Aorta (tissue), 5 donors: Measurements from ENCODE around the gene EPB41L5. TPM values are rescaled to one million over a fixed set of nuclear protein-coding genes. Genes with fewer than 3 reads are reported as not detected.
"Not testable (repeated sequence)": the region's sequence is repeated elsewhere in the genome, so short reads cannot be mapped to it uniquely, and the experiment has no call there.

Experiments used
- ATAC-seq: fragments of 200-7000 bp; cut with Tn5 transposase; one replicate; pipeline ENCODE4 v1.9.1; 2022; ENCODE audit warnings: moderate library complexity; ENCODE audit not compliant: low FRiP score
- DNase-seq, 2 donors: peaks; one replicate each; pipeline ENCODE4 v3.0.0-alpha.2; 2020
- H3K27ac ChIP-seq, 2 donors: one replicate each; pipeline ENCODE4 v1.5.1; 2013; ENCODE audit warnings: low read length in 2 of 2, mild to moderate bottlenecking in 2 of 2, moderate library complexity in 2 of 2, control low read depth in 1 of 2, inconsistent platforms in 1 of 2, low read depth in 1 of 2
- H3K27me3 ChIP-seq, 2 donors: one replicate each; pipeline ENCODE4 v1.6.1; 2013; ENCODE audit warnings: control low read depth in 1 of 2, low read length in 1 of 2, mild to moderate bottlenecking in 1 of 2, moderate library complexity in 1 of 2; ENCODE audit not compliant: insufficient read depth in 2 of 2, control insufficient read depth in 1 of 2
- H3K36me3 ChIP-seq, 2 donors: one replicate each; pipeline ENCODE4 v1.6.1; 2013; ENCODE audit warnings: control low read depth in 1 of 2, low read length in 1 of 2, mild to moderate bottlenecking in 1 of 2; ENCODE audit not compliant: insufficient read depth in 2 of 2, control insufficient read depth in 1 of 2
- H3K4me1 ChIP-seq, 2 donors: one replicate each; pipeline ENCODE4 v1.6.1; 2013; ENCODE audit warnings: low read length in 2 of 2, control low read depth in 1 of 2, mild to moderate bottlenecking in 1 of 2, moderate library complexity in 1 of 2; ENCODE audit not compliant: insufficient read depth in 2 of 2, control insufficient read depth in 1 of 2
- H3K4me3 ChIP-seq, 2 donors: one replicate each; pipeline ENCODE4 v1.5.1; 2013; ENCODE audit warnings: low read length in 2 of 2, control low read depth in 1 of 2, mild to moderate bottlenecking in 1 of 2
- H3K9me3 ChIP-seq: one replicate; pipeline ENCODE4 v1.6.1; 2013; ENCODE audit warnings: mild to moderate bottlenecking, low read length; ENCODE audit not compliant: control insufficient read depth
- WGBS, 2 donors: extraction: QIAGEN DNeasy Blood & Tissue Kit; methylation state at CpG; one replicate each; pipeline ENCODE4 v1.1.7; 2013; 5-methylcytosine and 5-hydroxymethylcytosine counted together
- intact Hi-C, 2 donors: fragments of 100-400 bp; cut with DNase I; formaldehyde crosslinking; loops; one replicate each; pipeline versions ENCODE4 v1.14.2 to v1.15.0; 2022
- polyA plus RNA-seq, 2 donors: library from polyadenylated mRNA; stranded (reverse); fragments of 200-250 nt; gene quantifications; one replicate each; pipeline ENCODE4 v1.2.3, GENCODE V29; 2013
- total RNA-seq, 2 donors: library from RNA; stranded (reverse); fragmentation: NEBNext Ultra II Directional; extraction: Animal tissue kit (Norgen Biotek cat#: 25700); gene quantifications; one replicate each; pipeline ENCODE4 v1.2.1, GENCODE V29; 2021
- donor health status: healthy with polysubstance abuse.
- donor health status: Bipolar disorder and iron deficiency.
- donor health status: DM: no; HTN: no; CAD: no.
- donor health status: DM: no; HTN: no; CAD: no.
- donor health status: DM: yes; HTN: yes; CAD: no.

Gene EPB41L5
- total and polyA plus RNA-seq, 4 donors, result 4.3 to 21.8 (median 11.4) TPM

DNA sequence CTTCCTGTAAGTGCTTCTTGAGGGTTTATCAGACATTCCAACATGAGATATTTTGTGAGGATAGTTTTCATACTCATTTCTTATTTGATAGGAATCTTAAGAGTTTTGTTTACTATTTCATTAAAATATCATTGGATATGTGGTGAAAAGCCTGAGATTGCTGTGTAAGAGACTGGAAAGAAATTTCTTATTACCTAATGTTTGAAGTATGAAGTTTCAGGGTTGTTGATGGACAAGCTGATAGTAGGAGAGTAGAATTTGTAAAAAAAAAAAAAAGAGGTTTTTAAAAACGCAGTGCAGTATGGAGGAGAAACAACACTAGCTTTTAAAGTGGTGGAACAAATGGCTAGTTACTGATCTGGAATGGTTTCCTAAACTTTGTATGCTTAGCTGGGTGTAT lies 7.7 kb downstream of the EPB41L5 start:
- no peak for DNase-seq
- H3K27ac ChIP-seq, result no peak overlapping the region
- no peak overlapping the region for H3K4me3 ChIP-seq
- WGBS, 2 donors, result 17 to 31% methylated on average over 1 of the region's 1 CpG
- intact Hi-C loops, result no loop called here
- H3K4me1 ChIP-seq, result no peaks in the 10 kb centered on the region
- ATAC-seq, result no peak
- H3K27me3 ChIP-seq, result no peaks in the 10 kb centered on the region
- H3K9me3 ChIP-seq, result no peaks in the 10 kb centered on the region
- no peaks in the 10 kb centered on the region for H3K36me3 ChIP-seq

DNA sequence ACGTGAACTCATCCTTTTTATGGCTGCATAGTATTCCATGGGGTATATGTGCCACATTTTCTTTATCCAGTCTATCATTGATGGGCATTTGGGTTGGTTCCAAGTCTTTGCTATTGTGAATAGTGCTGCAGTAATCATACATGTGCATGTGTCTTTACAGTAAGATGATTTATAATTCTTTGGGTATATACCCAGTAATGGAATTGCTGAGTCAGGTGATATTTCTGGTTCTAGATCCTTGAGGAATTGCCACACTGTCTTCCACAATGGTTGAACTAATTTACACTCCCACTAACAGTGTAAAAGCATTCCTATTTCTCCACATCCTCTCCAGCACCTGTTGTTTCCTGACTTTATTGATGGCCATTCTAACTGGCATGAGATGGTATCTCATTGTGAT lies 9.6 kb downstream of the EPB41L5 start:
- H3K27ac ChIP-seq, H3K36me3 ChIP-seq, intact Hi-C loops, H3K4me3 ChIP-seq, ATAC-seq, H3K4me1 ChIP-seq, H3K27me3 ChIP-seq, H3K9me3 ChIP-seq, DNase-seq: not testable (repeated sequence)
- WGBS, 2 donors, result 93 to 95% methylated on average over 1 of the region's 1 CpG

DNA sequence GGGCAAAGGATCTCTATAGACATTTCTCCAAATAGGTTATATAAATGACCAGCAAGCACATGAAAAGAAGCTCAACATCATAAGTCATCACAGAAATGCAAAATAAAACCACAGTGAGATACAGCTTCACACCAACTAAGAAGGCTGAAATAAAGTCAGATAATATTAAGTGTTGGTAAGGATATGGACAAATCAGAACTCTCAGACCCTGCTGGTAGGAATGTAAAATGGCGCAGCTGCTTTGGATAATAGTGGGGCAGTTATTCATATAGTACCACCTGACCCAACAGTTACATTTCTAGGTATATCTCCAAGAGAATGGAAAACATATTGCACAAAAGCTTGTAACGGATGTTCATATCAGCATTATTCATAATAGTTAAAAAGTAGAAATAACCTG lies 14.0 kb downstream of the EPB41L5 start:
- 97 to 100% methylated on average over 2 of the region's 2 CpGs for WGBS, 2 donors
- Histone ChIP-seq H3K36me3 (peaks cover 0 to 2% of the 10 kb centered on the region in 2 donors), H3K9me3 (no peaks in the 10 kb centered on the region), H3K27ac (no peak overlapping the region), H3K27me3 (no peaks in the 10 kb centered on the region), H3K4me3 (no peak overlapping the region), H3K4me1 (no peaks in the 10 kb centered on the region)
- DNase-seq (no peak), ATAC-seq (no peak)
- intact Hi-C loops, result no loop called here

GRCh38 chr2:120028795-120029194 lies 15.9 kb downstream of the EPB41L5 start:
- Histone ChIP-seq H3K36me3 (peaks cover 0 to 2% of the 10 kb centered on the region in 2 donors), H3K4me3 (no peak overlapping the region), H3K9me3 (no peaks in the 10 kb centered on the region), H3K4me1 (no peaks in the 10 kb centered on the region), H3K27me3 (no peaks in the 10 kb centered on the region), H3K27ac (no peak overlapping the region)
- intact Hi-C loops, result no loop called here
- WGBS, 2 donors, result 96 to 97% methylated on average over 5 of the region's 5 CpGs
- ATAC-seq (no peak), DNase-seq (no peak)

- intact Hi-C loops, result no loop called here
- 88 to 90% methylated on average over 15 of the region's 15 CpGs for WGBS, 2 donors
These were observed 17.1 kb downstream of the EPB41L5 start for GRCh38 chr2:120029672-120030640.

GRCh38 chr2:120032297-120032696 lies 19.4 kb downstream of the EPB41L5 start:
- intact Hi-C loops, result no loop called here
- ATAC-seq (no peak), DNase-seq (no peak)
- no peaks in the 10 kb centered on the region for H3K4me1 ChIP-seq
- no peak overlapping the region for H3K27ac ChIP-seq
- 82 to 83% methylated on average over 3 of the region's 3 CpGs for WGBS, 2 donors
- no peaks in the 10 kb centered on the region for H3K27me3 ChIP-seq
- H3K9me3 ChIP-seq, result no peaks in the 10 kb centered on the region
- peaks cover 0 to 2% of the 10 kb centered on the region in 2 donors for H3K36me3 ChIP-seq
- H3K4me3 ChIP-seq, result no peak overlapping the region

More at GRCh38 chr2:120029672-120030640, 17.1 kb downstream of the EPB41L5 start:
- DNase-seq, result no peak
- H3K27me3 ChIP-seq, result no peaks in the 10 kb centered on the region
- H3K9me3 ChIP-seq, result no peaks in the 10 kb centered on the region
- no peak overlapping the region for H3K27ac ChIP-seq
- no peak for ATAC-seq
- no peak overlapping the region for H3K4me3 ChIP-seq
- H3K36me3 ChIP-seq, result peaks cover 0 to 2% of the 10 kb centered on the region in 2 donors
- no peaks in the 10 kb centered on the region for H3K4me1 ChIP-seq

DNA sequence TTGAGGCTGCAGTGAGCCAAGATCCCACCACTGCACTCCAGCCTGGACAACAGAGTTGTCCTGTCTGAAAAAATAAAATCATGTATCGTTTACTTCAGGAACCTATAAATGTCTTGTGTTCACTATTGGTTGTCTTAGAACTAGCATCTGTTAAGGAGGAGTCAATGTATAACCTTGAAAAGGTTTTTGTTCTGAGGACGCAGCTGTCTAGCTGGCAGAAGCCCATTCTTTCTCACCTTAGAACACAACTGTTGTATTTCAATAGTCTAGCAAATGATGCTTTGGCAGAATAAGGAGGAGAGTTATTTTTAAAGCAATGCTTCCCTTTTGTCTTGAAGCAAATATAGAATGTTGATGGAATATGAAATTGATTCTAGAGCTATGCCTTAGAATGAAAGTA lies 21.1 kb downstream of the EPB41L5 start:
- peaks cover 0 to 2% of the 10 kb centered on the region in 2 donors for H3K36me3 ChIP-seq
- 76 to 92% methylated on average over 2 of the region's 2 CpGs for whole genome bisulfite sequencing, 2 donors
- H3K4me3 ChIP-seq, result no peak overlapping the region
- ATAC-seq, result no peak
- H3K27ac ChIP-seq, result no peak overlapping the region
- intact Hi-C loops, result no loop called here
- no peaks in the 10 kb centered on the region for H3K4me1 ChIP-seq
- no peak for DNase-seq
- no peaks in the 10 kb centered on the region for H3K27me3 ChIP-seq
- H3K9me3 ChIP-seq, result no peaks in the 10 kb centered on the region

GRCh38 chr2:120034621-120035020 lies 21.7 kb downstream of the EPB41L5 start:
- no peaks in the 10 kb centered on the region for H3K27me3 ChIP-seq
- no peak for DNase-seq
- no peaks in the 10 kb centered on the region for H3K4me1 ChIP-seq
- intact Hi-C loops, result no loop called here
- H3K27ac ChIP-seq, result no peak overlapping the region
- no peaks in the 10 kb centered on the region for H3K9me3 ChIP-seq
- no peak overlapping the region for H3K4me3 ChIP-seq
- peaks cover 0 to 1% of the 10 kb centered on the region in 2 donors for H3K36me3 ChIP-seq
- no peak for ATAC-seq
- WGBS, 2 donors, result 85 to 93% methylated on average over 4 of the region's 4 CpGs

DNA sequence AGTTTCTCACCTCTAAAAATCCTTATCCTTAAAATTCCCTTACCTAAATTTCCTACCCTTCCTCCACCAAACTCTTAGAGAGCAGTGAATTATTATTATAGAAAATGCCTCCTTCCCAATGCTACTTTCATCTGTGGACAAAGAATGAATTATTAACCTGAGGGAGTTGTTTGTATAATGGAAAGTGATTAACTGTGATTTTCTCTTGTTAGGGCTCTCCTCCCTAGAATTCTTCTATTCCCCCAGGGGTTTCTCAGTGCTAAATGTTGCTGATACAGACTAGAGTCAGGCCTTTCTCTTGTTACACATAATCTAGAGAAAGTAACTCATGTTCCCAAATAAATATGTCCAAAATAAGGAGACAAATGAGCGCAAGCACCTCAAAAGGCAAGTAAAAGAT lies 23.3 kb downstream of the EPB41L5 start:
- no peak for ATAC-seq
- Histone ChIP-seq H3K4me1 (no peaks in the 10 kb centered on the region), H3K36me3 (no peaks in the 10 kb centered on the region), H3K27me3 (no peaks in the 10 kb centered on the region), H3K27ac (no peak overlapping the region), H3K9me3 (no peaks in the 10 kb centered on the region), H3K4me3 (no peak overlapping the region)
- intact Hi-C loops, result no loop called here
- no peak for DNase-seq
- WGBS, 2 donors, result 62 to 82% methylated on average over 1 of the region's 1 CpG
